VCaP (cell line): ENCODE data around the gene NFATC1.

Experiments used
- H3K27ac ChIP-seq: fragments of 450-650 bp; 2 replicates; pipeline ENCODE4 v1.5.1; 2017
- CTCF ChIP-seq: fragments of 450-650 bp; conservative IDR thresholded peaks from 2 replicates; pipeline ENCODE4 v1.5.1; 2017; ENCODE audit warnings: mild to moderate bottlenecking, moderate library complexity

The NFATC1 gene

GRCh38 chr18:79563949-79564348, 168.2 kb downstream of the NFATC1 start:
- TF ChIP-seq CTCF: no peak
- no peak overlapping the region for H3K27ac ChIP-seq

DNA sequence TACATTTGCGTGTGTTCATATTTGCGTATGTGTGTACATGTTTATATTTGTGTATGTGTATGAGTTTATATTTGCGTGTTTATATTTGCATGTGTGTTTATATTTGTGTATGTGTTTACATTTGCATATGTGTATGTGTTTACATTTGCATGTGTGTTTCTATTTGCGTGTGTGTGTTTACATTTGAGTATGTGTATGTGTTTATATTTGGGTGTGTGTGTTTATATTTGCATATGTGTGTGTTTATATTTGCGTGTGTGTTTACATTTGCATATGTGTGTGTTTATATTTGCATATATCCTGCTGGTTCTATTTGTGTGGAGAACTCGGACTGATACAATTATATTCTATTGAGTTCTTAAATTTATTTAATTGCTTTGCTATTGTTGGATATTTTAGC, 168.7 kb downstream of the NFATC1 start:
- no peak for TF ChIP-seq CTCF
- H3K27ac ChIP-seq: no peak overlapping the region

- H3K27ac ChIP-seq: no peak overlapping the region
- TF ChIP-seq CTCF: no peak
Observed at GRCh38 chr18:79566771-79567431, 171.2 kb downstream of the NFATC1 start.

DNA sequence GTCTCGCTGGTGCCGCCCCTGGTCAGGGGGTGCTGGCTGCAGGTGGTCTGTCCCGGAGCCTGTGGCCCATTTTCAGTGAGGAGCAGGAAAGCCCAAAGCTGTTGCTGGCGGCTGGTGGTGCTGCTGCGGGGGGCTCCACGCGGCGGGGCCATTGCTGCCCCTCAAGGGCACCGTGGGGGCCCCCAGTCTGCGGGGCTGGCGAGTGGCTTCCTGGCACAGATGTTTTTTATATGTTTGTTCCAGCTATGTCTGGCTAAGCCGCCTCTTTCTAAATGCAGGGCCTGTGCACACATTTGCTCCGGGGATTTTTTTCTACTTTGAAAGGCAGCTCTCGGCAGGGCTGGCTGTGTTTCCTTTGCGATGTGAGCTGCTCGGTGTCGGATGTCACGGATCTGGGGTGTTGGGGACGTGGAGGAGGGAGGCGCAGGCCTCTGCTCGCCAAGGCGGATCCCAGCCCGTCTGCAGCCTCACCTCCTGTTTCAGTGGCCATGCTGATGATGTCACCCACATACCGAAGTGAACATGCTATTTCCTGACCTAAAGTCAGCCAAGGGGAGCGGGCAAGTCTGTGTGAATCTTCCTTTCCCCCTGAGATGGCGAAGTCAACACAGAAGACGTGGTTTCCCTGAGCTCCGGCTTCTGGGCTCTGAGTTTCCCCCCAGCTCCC, 171.9 kb downstream of the NFATC1 start:
- no peak for TF ChIP-seq CTCF
- H3K27ac ChIP-seq: no peak overlapping the region

DNA sequence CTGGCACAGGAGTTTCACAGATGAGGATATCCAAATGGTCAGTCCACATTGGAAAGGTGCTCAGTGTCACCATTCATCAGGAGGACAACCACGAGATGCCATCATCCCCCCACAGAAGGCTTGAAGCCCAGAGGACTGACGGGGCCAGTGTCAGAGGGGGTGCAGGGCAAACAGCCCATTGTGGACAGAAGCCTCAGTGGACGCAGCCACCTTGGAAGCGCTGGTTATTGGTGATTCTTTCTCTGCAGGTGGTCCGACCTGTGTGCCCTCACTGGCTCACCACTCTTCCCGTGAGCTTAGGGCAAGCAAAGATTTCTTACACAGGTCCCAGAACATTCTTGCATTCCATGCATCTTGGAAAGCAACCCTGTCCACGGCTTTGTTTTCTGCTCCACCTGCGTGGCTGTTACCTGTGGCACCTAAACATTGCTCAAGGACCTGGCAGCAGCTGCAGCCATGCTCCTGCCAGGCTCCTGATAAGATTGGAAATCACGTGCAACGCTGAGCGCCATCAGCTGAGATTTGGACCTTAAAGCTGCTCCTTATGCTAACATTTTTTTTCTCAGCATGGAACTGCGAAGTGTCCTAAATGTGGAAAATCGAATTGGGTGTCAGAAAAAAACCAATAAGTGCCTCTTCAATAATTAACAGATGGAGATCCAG, 172.9 kb downstream of the NFATC1 start:
- H3K27ac ChIP-seq: no peak overlapping the region
- no peak for TF ChIP-seq CTCF

DNA sequence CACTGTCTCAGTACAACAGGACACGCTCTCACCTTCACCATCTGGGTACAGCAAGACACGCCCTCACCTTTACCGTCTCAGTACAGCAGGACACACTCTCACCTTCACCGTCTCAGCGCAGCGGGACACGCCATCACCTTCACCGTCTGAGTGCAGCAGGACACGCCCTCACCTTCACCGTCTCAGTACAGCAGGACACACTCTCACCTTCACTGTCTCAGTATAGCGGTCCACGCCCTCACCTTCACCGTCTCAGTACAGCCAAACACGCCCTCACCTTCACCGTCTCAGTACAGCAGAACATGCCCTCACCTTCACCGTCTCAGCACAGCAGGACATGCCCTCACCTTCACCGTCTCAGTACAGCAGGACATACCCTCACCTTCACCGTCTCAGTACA, 174.0 kb downstream of the NFATC1 start:
- no peak overlapping the region for H3K27ac ChIP-seq
- TF ChIP-seq CTCF: no peak
